GM12878 (cell line): ENCODE measurements around the gene LBHD1. TPM values are rescaled to one million over a fixed set of nuclear protein-coding genes. Genes with fewer than 3 reads are reported as not detected.

ENCODE experiments used
- ATAC-seq: fragments of 200-7000 bp; cut with Tn5 transposase; 3 replicates; pipeline ENCODE4 v1.9.1; 2020; ENCODE audit warnings: mild to moderate bottlenecking, moderate library complexity
- BruUV-seq: library from RNA; stranded (reverse); fragments of 400-500 nt; replicated peaks from 2 replicates; lab custom pipeline; 2021; lab: Mats Ljungman, UMichigan
- CTCF ChIA-PET: fragments of 300-600 bp; sonication (Branson Sonifier 250); formaldehyde crosslinking; extraction: SDS; loops from one replicate; lab custom pipeline; 2021; ENCODE audit warnings: inconsistent platforms; lab: Yijun Ruan, JAX
- POLR2A ChIA-PET: fragments of 350-600 bp; formaldehyde crosslinking; extraction: SDS; loops from one replicate; lab custom pipeline; 2021; ENCODE audit warnings: inconsistent platforms; lab: Charles Lee
- RAD21 ChIA-PET: fragments of 300-600 bp; sonication (Branson Sonifier 250); formaldehyde crosslinking; loops from one replicate; lab custom pipeline; 2023; ENCODE audit warnings: antibody characterized with exemption; ENCODE audit not compliant: unreplicated experiment; lab: Charles Lee
- SMC1A ChIA-PET: fragments of 300-600 bp; sonication (Branson Sonifier 250); formaldehyde crosslinking; loops from one replicate; lab custom pipeline; 2023; ENCODE audit not compliant: unreplicated experiment, uncharacterized antibody; lab: Charles Lee
- DNase-seq: peaks from one replicate; pipeline ENCODE4 v3.0.0-alpha.2; 2011; ENCODE audit warnings: low read depth, low spot score
- FAIRE-seq: peaks from 3 replicates; lab custom pipeline; 2011; peaks lifted over from hg19 to GRCh38; lab: Jason Lieb, UNC
- H2AFZ ChIP-seq: 2 replicates; pipeline ENCODE4 v1.6.0; 2011; ENCODE audit warnings: low read depth, low read length, control low read depth; ENCODE audit not compliant: control insufficient read depth
- H3K27ac ChIP-seq: 2 replicates; pipeline ENCODE4 v1.5.1; 2011; ENCODE audit warnings: control low read depth; ENCODE audit not compliant: control insufficient read depth, insufficient read depth
- H3K27me3 ChIP-seq, 2 experiments: replicated peaks in 1 of 2; 2 replicates each; pipeline versions ENCODE4 v1.6.0 to v1.6.1; 2011; ENCODE audit warnings: low read length in 1 of 2; ENCODE audit not compliant: control insufficient read depth in 2 of 2, insufficient read depth in 2 of 2
- H3K36me3 ChIP-seq, 2 experiments: 2 replicates each; pipeline ENCODE4 v1.5.1; 2011; ENCODE audit warnings: low read length in 1 of 2; ENCODE audit not compliant: control insufficient read depth in 2 of 2, insufficient read depth in 2 of 2
- H3K4me1 ChIP-seq: 2 replicates; pipeline ENCODE4 v1.6.1; 2011; ENCODE audit warnings: mild to moderate bottlenecking, low read length, moderate library complexity, mixed read lengths; ENCODE audit not compliant: control insufficient read depth, insufficient read depth
- H3K4me2 ChIP-seq: 2 replicates; pipeline ENCODE4 v1.6.0; 2011; ENCODE audit warnings: control low read depth; ENCODE audit not compliant: control insufficient read depth, insufficient read depth
- H3K4me3 ChIP-seq: fragments of 200-600 bp; sonication (generic); 2 replicates; pipeline ENCODE4 v1.5.1; 2016
- H3K79me2 ChIP-seq: 2 replicates; pipeline ENCODE4 v1.6.0; 2011; ENCODE audit warnings: low read length; ENCODE audit not compliant: control insufficient read depth, insufficient read depth
- H3K9ac ChIP-seq: 2 replicates; pipeline ENCODE4 v1.8.0; 2011; ENCODE audit warnings: low read length, control low read depth, mixed read lengths; ENCODE audit not compliant: control insufficient read depth, insufficient read depth
- H3K9me3 ChIP-seq: replicated peaks from 3 replicates; pipeline ENCODE4 v1.5.1; 2011; ENCODE audit warnings: mild to moderate bottlenecking, low read length; ENCODE audit not compliant: control insufficient read depth, insufficient read depth
- H4K20me1 ChIP-seq: 2 replicates; pipeline ENCODE4 v1.6.0; 2011; ENCODE audit not compliant: control insufficient read depth, insufficient read depth
- CHD1 ChIP-seq: IDR thresholded peaks from 2 replicates; pipeline ENCODE4 v1.6.1; 2012; ENCODE audit warnings: low read depth, low read length, improper control_type of control experiment
- CREB1 ChIP-seq: IDR thresholded peaks from 2 replicates; pipeline ENCODE4 v1.6.1; 2012; ENCODE audit warnings: low read depth, mild to moderate bottlenecking, inconsistent platforms
- GATAD2B ChIP-seq: fragments of 450-650 bp; conservative IDR thresholded peaks from 2 replicates; pipeline ENCODE4 v1.6.1; 2017; ENCODE audit warnings: low read depth, mild to moderate bottlenecking, moderate library complexity
- HCFC1 ChIP-seq: fragments of 150-350 bp; IDR thresholded peaks from 2 replicates; pipeline ENCODE4 v1.6.1; 2014; ENCODE audit warnings: low read length
- HDAC6 ChIP-seq: fragments of 200-600 bp; sonication (generic); IDR thresholded peaks from one replicate; pipeline ENCODE4 v1.8.0; 2017; ENCODE audit warnings: antibody characterized with exemption; ENCODE audit not compliant: unreplicated experiment
- PKNOX1 ChIP-seq: fragments of 450-650 bp; IDR thresholded peaks from 2 replicates; pipeline ENCODE4 v1.6.1; 2016; ENCODE audit warnings: mild to moderate bottlenecking
- ZZZ3 ChIP-seq: IDR thresholded peaks from 2 replicates; pipeline ENCODE4 v1.6.1; 2011; ENCODE audit warnings: low read depth; ENCODE audit not compliant: control insufficient read depth, insufficient read length
- WGBS: methylation state at CpG from one replicate; pipeline ENCODE4 v1.1.6; 2016; ENCODE audit warnings: low lambda C conversion rate; ENCODE audit not compliant: insufficient replicate concordance, insufficient coverage; ENCODE audit errors: missing lambda C conversion rate; 5-methylcytosine and 5-hydroxymethylcytosine counted together
- in situ Hi-C: fragments of 300-500 bp; cut with MboI; formaldehyde crosslinking; loops from 9 replicates; pipeline ENCODE4 v1.14.3; 2018; ENCODE audit warnings: mixed read lengths
- intact Hi-C: fragments of 100-400 bp; cut with micrococcal nuclease; formaldehyde crosslinking; loops from one replicate; pipeline ENCODE4 v1.14.2; 2022; ENCODE audit not compliant: unreplicated experiment
- polyA plus RNA-seq, 11 experiments: library from polyadenylated mRNA; depleted of rRNA in 4 of 11; unstranded in 6 of 11; stranded (reverse) in 5 of 11; fragments of >200 nt; fragmentation: Nextera tagmentation in 4 of 11; fragmentation: Illumina TruSeq in 1 of 11; extraction: Ambion mirVana in 4 of 11; extraction: Trizol in 1 of 11; gene quantifications; 1 replicate in 1 of 11; 2 replicates in 10 of 11; pipeline versions ENCODE4 v1.2.1 to v1.2.3, GENCODE V29; 2011 to 2016; ENCODE audit warnings: inconsistent platforms in 2 of 11, missing spikeins in 2 of 11, low read depth in 1 of 11
- total RNA-seq, 4 experiments: library from RNA; depleted of rRNA in 3 of 4; stranded (reverse); fragments of >200 nt in 3 of 4; fragmentation: Illumina TruSeq in 1 of 4; extraction: Trizol in 1 of 4; gene quantifications; 2 replicates each; pipeline versions ENCODE4 v1.2.1 to v1.2.3, GENCODE V29; 2013 to 2021
- TF ChIP-seq, protein P1 (sequence below): IDR thresholded peaks from 2 replicates; pipeline ENCODE4 v1.6.1; 2011; ENCODE audit warnings: low read depth, low read length, improper control_type of control experiment, borderline replicate concordance
- TF ChIP-seq, protein P2 (sequence below): fragments of 150-350 bp; IDR thresholded peaks from 2 replicates; pipeline ENCODE4 v1.6.1; 2016; ENCODE audit warnings: low read depth, low read length

Gene LBHD1
- total and polyA plus RNA-seq, 10 of the 15 experiments (the other 5 are each of a cell fraction or from before 2014, with no cell fraction given) = 0.79 to 12.0 (median 7.6) TPM

- BruUV-seq = TSS peak; percentile 98
- SMC1A ChIA-PET = interaction anchor here (1.1 to 5.3 kb wide), 7 partner anchors 14 to 153 kb away, joined by 3 to 26 read pairs (median 3); partner anchors contain the start of genes HNRNPUL2, MTA2 and TTC9C
- DNase-seq = no peak
Measured at GRCh38 chr11:62710001-62710345, 37.9 kb upstream of the LBHD1 start.

GRCh38 chr11:62709247-62710000 lies 37.4 kb upstream of the LBHD1 start:
- H3K36me3 ChIP-seq = peaks cover 17% of the 10 kb centered on the region in 2 experiments
- peak; percentile 92 for FAIRE-seq
- TF ChIP-seq, protein P1, sequence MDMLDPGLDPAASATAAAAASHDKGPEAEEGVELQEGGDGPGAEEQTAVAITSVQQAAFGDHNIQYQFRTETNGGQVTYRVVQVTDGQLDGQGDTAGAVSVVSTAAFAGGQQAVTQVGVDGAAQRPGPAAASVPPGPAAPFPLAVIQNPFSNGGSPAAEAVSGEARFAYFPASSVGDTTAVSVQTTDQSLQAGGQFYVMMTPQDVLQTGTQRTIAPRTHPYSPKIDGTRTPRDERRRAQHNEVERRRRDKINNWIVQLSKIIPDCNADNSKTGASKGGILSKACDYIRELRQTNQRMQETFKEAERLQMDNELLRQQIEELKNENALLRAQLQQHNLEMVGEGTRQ = no peak
- peak; percentile 59 for TF ChIP-seq PKNOX1
- TF ChIP-seq ZZZ3 = no peak
- no peak for TF ChIP-seq HDAC6
- TF ChIP-seq, protein P2, sequence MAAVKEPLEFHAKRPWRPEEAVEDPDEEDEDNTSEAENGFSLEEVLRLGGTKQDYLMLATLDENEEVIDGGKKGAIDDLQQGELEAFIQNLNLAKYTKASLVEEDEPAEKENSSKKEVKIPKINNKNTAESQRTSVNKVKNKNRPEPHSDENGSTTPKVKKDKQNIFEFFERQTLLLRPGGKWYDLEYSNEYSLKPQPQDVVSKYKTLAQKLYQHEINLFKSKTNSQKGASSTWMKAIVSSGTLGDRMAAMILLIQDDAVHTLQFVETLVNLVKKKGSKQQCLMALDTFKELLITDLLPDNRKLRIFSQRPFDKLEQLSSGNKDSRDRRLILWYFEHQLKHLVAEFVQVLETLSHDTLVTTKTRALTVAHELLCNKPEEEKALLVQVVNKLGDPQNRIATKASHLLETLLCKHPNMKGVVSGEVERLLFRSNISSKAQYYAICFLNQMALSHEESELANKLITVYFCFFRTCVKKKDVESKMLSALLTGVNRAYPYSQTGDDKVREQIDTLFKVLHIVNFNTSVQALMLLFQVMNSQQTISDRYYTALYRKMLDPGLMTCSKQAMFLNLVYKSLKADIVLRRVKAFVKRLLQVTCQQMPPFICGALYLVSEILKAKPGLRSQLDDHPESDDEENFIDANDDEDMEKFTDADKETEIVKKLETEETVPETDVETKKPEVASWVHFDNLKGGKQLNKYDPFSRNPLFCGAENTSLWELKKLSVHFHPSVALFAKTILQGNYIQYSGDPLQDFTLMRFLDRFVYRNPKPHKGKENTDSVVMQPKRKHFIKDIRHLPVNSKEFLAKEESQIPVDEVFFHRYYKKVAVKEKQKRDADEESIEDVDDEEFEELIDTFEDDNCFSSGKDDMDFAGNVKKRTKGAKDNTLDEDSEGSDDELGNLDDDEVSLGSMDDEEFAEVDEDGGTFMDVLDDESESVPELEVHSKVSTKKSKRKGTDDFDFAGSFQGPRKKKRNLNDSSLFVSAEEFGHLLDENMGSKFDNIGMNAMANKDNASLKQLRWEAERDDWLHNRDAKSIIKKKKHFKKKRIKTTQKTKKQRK = no peak

More at GRCh38 chr11:62710001-62710345, 37.9 kb upstream of the LBHD1 start:
- peak overlapping the region; percentile 88 for H3K27ac ChIP-seq
- no peaks in the 10 kb centered on the region for H3K79me2 ChIP-seq
- in situ Hi-C loops (no loop called here), intact Hi-C loops (no loop called here)
- TF ChIP-seq CHD1 = 0 out of 2 replicates have a peak, but pooled peaks have one; percentile 8
- TF ChIP-seq GATAD2B = 0 out of 2 replicates have a peak, but pooled peaks have one; percentile 11
- no peak for TF ChIP-seq ZZZ3
- TF ChIP-seq HCFC1 = no peak
- no peak for TF ChIP-seq CREB1
- peak overlapping the region; percentile 84 for H2AFZ ChIP-seq
- peaks cover 42% of the 10 kb centered on the region for H3K4me1 ChIP-seq
- FAIRE-seq (no peak), ATAC-seq (peak; percentile 5)
- H3K27me3 ChIP-seq = no peaks in the 10 kb centered on the region
- no peaks in the 10 kb centered on the region for H3K9me3 ChIP-seq
- peak overlapping the region; percentile 86 for H3K4me2 ChIP-seq
- ChIA-PET RAD21 (interaction anchor here (0.5 to 1.8 kb wide), 7 partner anchors 17 to 153 kb away, joined by 3 to 8 read pairs (median 6); partner anchors contain the start of genes C11orf98, CSKMT, HNRNPUL2 and TUT1), POLR2A (interaction anchor here (0.5 to 7.6 kb wide), 16 partner anchors 17 to 151 kb away, joined by 3 to 79 read pairs (median 4); partner anchors contain the start of genes B3GAT3, C11orf98, CSKMT and HNRNPUL2), CTCF (interaction anchor here (1.6 to 5.0 kb wide), 3 partner anchors 13 to 17 kb away, joined by 6 to 21 read pairs (median 6); partner anchors contain the start of genes HNRNPUL2 and TTC9C)
- peaks cover 17 to 21% of the 10 kb centered on the region in 2 experiments for H3K36me3 ChIP-seq
- H4K20me1 ChIP-seq = no peaks in the 10 kb centered on the region
- H3K4me3 ChIP-seq = peak overlapping the region; percentile 59
- WGBS = 77% methylated on average over 7 of the region's 7 CpGs
- H3K9ac ChIP-seq = peak overlapping the region; percentile 90

More at GRCh38 chr11:62709247-62710000, 37.4 kb upstream of the LBHD1 start:
- peak overlapping the region; percentile 93 for H2AFZ ChIP-seq
- H4K20me1 ChIP-seq = no peaks in the 10 kb centered on the region
- ChIA-PET SMC1A (interaction anchor here (0.6 to 5.3 kb wide), 8 partner anchors 14 to 152 kb away, joined by 3 to 26 read pairs (median 3); partner anchors contain the start of genes HNRNPUL2, MTA2, TAF6L and TTC9C), CTCF (interaction anchor here (1.2 to 5.0 kb wide), 4 partner anchors 14 to 45 kb away, joined by 3 to 21 read pairs (median 6); partner anchors contain the start of genes HNRNPUL2, TTC9C and ZBTB3), POLR2A (interaction anchor here (0.5 to 7.6 kb wide), 20 partner anchors 18 to 152 kb away, joined by 3 to 79 read pairs (median 5); partner anchors contain the start of genes B3GAT3, C11orf98, CSKMT and HNRNPUL2), RAD21 (interaction anchor here (0.5 to 1.8 kb wide), 9 partner anchors 18 to 152 kb away, joined by 3 to 8 read pairs (median 4); partner anchors contain the start of genes C11orf98, CSKMT, HNRNPUL2 and TAF6L)
- H3K9ac ChIP-seq = peak overlapping the region; percentile 90
- 2% methylated on average over 45 of the region's 47 CpGs for WGBS
- ATAC-seq = peak; percentile 89
- no TSS peak for BruUV-seq
- in situ Hi-C loops (no loop called here), intact Hi-C loops (loop anchor here (1.0 to 5.0 kb wide), 2 partner anchors 18 to 107 kb away; partner anchors contain the start of genes HNRNPUL2 and MTA2)
- H3K27ac ChIP-seq = peak overlapping the region; percentile 88
- peak; percentile 91 for DNase-seq
- H3K27me3 ChIP-seq = no peaks in the 10 kb centered on the region
- peak overlapping the region; percentile 83 for H3K4me3 ChIP-seq
- peak overlapping the region; percentile 98 for H3K4me2 ChIP-seq
- H3K4me1 ChIP-seq = peaks cover 40% of the 10 kb centered on the region
- no peaks in the 10 kb centered on the region for H3K9me3 ChIP-seq
- H3K79me2 ChIP-seq = no peaks in the 10 kb centered on the region
